Fibroblast of lung (primary cell): ENCODE measurements around the gene CPSF4L. TPM values are rescaled to one million over a fixed set of nuclear protein-coding genes. Genes with fewer than 3 reads are reported as not detected.

ENCODE experiments used
- DNase-seq, 2 donors: peaks; one replicate each; pipeline versions ENCODE4 v3.0.0 to v3.0.0-alpha.2; 2010; ENCODE audit warnings: low read depth in 2 of 2
- H2AFZ ChIP-seq: 2 replicates; pipeline ENCODE4 v1.5.1; 2012; ENCODE audit warnings: low read length, control low read depth, inconsistent platforms
- H3K27ac ChIP-seq: 2 replicates; pipeline ENCODE4 v1.5.1; 2011; ENCODE audit warnings: low read length, control low read depth; ENCODE audit not compliant: insufficient read depth
- H3K27me3 ChIP-seq: 2 replicates; pipeline ENCODE4 v1.5.1; 2011; ENCODE audit warnings: mild to moderate bottlenecking, low read length; ENCODE audit not compliant: control insufficient read depth, insufficient read depth
- H3K36me3 ChIP-seq: 2 replicates; pipeline ENCODE4 v1.5.1; 2011; ENCODE audit warnings: low read length; ENCODE audit not compliant: control insufficient read depth, insufficient read depth
- H3K4me1 ChIP-seq: 2 replicates; pipeline ENCODE4 v1.5.1; 2011; ENCODE audit warnings: low read length; ENCODE audit not compliant: control insufficient read depth, insufficient read depth; ENCODE audit errors: extremely low read depth
- H3K4me2 ChIP-seq: 2 replicates; pipeline ENCODE4 v1.5.1; 2011; ENCODE audit warnings: low read length, control low read depth; ENCODE audit not compliant: insufficient read depth; ENCODE audit errors: extremely low read depth
- H3K4me3 ChIP-seq, 4 experiments: fragments of 200-600 bp in 1 of 4; sonication (generic) in 1 of 4; replicated peaks in 1 of 4; 2 replicates each; pipeline ENCODE4 v1.5.1; 2011 to 2016; ENCODE audit warnings: low read length in 4 of 4, low read depth in 3 of 4, mild to moderate bottlenecking in 3 of 4, control low read depth in 2 of 4, inconsistent platforms in 1 of 4, mixed read lengths in 1 of 4; ENCODE audit not compliant: insufficient read depth in 1 of 4; ENCODE audit errors: control extremely low read depth in 1 of 4
- H3K79me2 ChIP-seq: 2 replicates; pipeline ENCODE4 v1.5.1; 2012; ENCODE audit warnings: mild to moderate bottlenecking, low read length, inconsistent platforms; ENCODE audit not compliant: control insufficient read depth, insufficient read depth
- H3K9ac ChIP-seq: 2 replicates; pipeline ENCODE4 v1.5.1; 2011; ENCODE audit warnings: mild to moderate bottlenecking, low read length, control low read depth; ENCODE audit not compliant: insufficient read depth
- H3K9me3 ChIP-seq: 2 replicates; pipeline ENCODE4 v1.5.1; 2012; ENCODE audit warnings: low read depth, low read length; ENCODE audit not compliant: control insufficient read depth, insufficient read depth
- H4K20me1 ChIP-seq: 2 replicates; pipeline ENCODE4 v1.5.1; 2011; ENCODE audit warnings: low read length; ENCODE audit not compliant: control insufficient read depth, insufficient read depth; ENCODE audit errors: extremely low read depth
- CTCF ChIP-seq, 2 donors: IDR thresholded peaks in 1 of 2; conservative IDR thresholded peaks in 1 of 2; 1 replicate in 1 of 2; 2 replicates in 1 of 2; pipeline ENCODE4 v1.5.1; 2011 to 2012; ENCODE audit warnings: low read length in 2 of 2, control low read depth in 1 of 2, inconsistent platforms in 1 of 2, low read depth in 1 of 2, mild to moderate bottlenecking in 1 of 2
- EZH2 ChIP-seq: IDR thresholded peaks from 2 replicates; pipeline ENCODE4 v1.5.1; 2012; ENCODE audit warnings: low read length, control low read depth, mild to moderate bottlenecking; ENCODE audit errors: missing control alignments
- polyA plus RNA-seq, 2 donors: library from polyadenylated mRNA; depleted of rRNA in 1 of 2; stranded (reverse) in 1 of 2; unstranded in 1 of 2; fragments of >200 nt; gene quantifications; 2 replicates each; pipeline ENCODE4 v1.2.1, GENCODE V29; 2011 to 2012; ENCODE audit warnings: missing spikeins in 1 of 2
- total RNA-seq: library from RNA; depleted of rRNA; stranded (reverse); fragments of >200 nt; gene quantifications from 2 replicates; pipeline ENCODE4 v1.2.1, GENCODE V29; 2014

The CPSF4L gene
- total and polyA plus RNA-seq, 2 donors (not counting 1 experiment from before 2014, with no cell fraction given), result not detected

- no peak overlapping the region for H2AFZ ChIP-seq
- no peaks in the 10 kb centered on the region for H3K9me3 ChIP-seq
- peaks cover 63% of the 10 kb centered on the region for H3K79me2 ChIP-seq
- no peak for DNase-seq
- no peaks in the 10 kb centered on the region for H3K36me3 ChIP-seq
- no peak overlapping the region for H3K4me3 ChIP-seq
- H3K4me2 ChIP-seq, result peak overlapping the region; percentile 21
- peaks cover 22% of the 10 kb centered on the region for H3K4me1 ChIP-seq
- H3K27ac ChIP-seq, result no peak overlapping the region
- no peak overlapping the region for H3K9ac ChIP-seq
- TF ChIP-seq CTCF (conservative IDR thresholded peaks at IDR 0.05 in 1 of 2, IDR thresholded peaks at IDR 0.05 in 1 of 2; ENCODE audit: low read depth in 1 of 2, low read length in 2 of 2) (no peak), EZH2 (no peak)
- no peaks in the 10 kb centered on the region for H3K27me3 ChIP-seq
- no peaks in the 10 kb centered on the region for H4K20me1 ChIP-seq
Measured at GRCh38 chr17:73227944-73228343, 33.7 kb downstream of the CPSF4L start.

- Histone ChIP-seq H3K27ac (no peak overlapping the region), H3K27me3 (no peaks in the 10 kb centered on the region), H4K20me1 (no peaks in the 10 kb centered on the region), H3K9ac (no peak overlapping the region), H3K79me2 (peaks cover 61% of the 10 kb centered on the region), H2AFZ (no peak overlapping the region), H3K9me3 (no peaks in the 10 kb centered on the region), H3K36me3 (no peaks in the 10 kb centered on the region), H3K4me2 (peak overlapping the region; percentile 61), H3K4me3 (no peak overlapping the region), H3K4me1 (peaks cover 22% of the 10 kb centered on the region)
- TF ChIP-seq CTCF (conservative IDR thresholded peaks at IDR 0.05 in 1 of 2, IDR thresholded peaks at IDR 0.05 in 1 of 2; ENCODE audit: low read depth in 1 of 2, low read length in 2 of 2) (no peak), EZH2 (no peak)
- DNase-seq, result no peak
Measured at GRCh38 chr17:73227379-73227778, 34.3 kb downstream of the CPSF4L start.

GRCh38 chr17:73226556-73227172 lies 35.0 kb downstream of the CPSF4L start:
- peaks cover 57% of the 10 kb centered on the region for H3K79me2 ChIP-seq
- no peaks in the 10 kb centered on the region for H3K36me3 ChIP-seq
- peak in 1 of 2 donors; percentile 44 for DNase-seq
- no peak overlapping the region for H2AFZ ChIP-seq
- no peaks in the 10 kb centered on the region for H4K20me1 ChIP-seq
- H3K4me3 ChIP-seq, result peak overlapping the region in 2 of 4 experiments; percentile 5
- H3K27ac ChIP-seq, result no peak overlapping the region
- TF ChIP-seq CTCF (conservative IDR thresholded peaks at IDR 0.05 in 1 of 2, IDR thresholded peaks at IDR 0.05 in 1 of 2; ENCODE audit: low read depth in 1 of 2, low read length in 2 of 2), result no peak
- TF ChIP-seq EZH2, result no peak
- H3K9ac ChIP-seq, result no peak overlapping the region
- H3K27me3 ChIP-seq, result no peaks in the 10 kb centered on the region
- H3K4me2 ChIP-seq, result peak overlapping the region; percentile 61
- peaks cover 22% of the 10 kb centered on the region for H3K4me1 ChIP-seq
- H3K9me3 ChIP-seq, result no peaks in the 10 kb centered on the region
